Measurements from ENCODE around the gene C17orf114.

C17orf114 gene

DNA sequence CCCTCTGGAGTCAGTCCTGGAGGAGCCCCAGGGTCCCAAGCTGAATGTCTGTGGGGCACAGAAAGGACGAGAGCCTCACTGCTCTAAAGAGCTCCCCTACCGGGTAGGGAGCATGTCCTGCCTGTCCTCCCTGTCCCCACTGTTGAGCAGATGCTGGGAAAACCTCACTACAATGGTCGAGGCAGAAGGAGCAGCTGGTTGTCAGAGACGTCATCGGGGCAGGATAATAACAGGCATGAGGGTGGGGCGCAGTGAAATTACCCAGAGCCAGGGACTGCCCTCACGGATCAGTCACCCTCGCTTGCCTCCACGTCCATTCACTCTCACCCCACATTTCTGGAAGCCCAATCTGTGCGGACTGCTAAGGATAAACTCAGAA, 29.9 kb downstream of the C17orf114 start:
- no peaks in the 10 kb centered on the region for H3K9me3 ChIP-seq (ENCODE audit: insufficient read depth, low read length)
- no peak overlapping the region for H3K9ac ChIP-seq (ENCODE audit: low read length)
- no peaks in the 10 kb centered on the region for H3K79me2 ChIP-seq (ENCODE audit: low read length)
- no peak overlapping the region for H2AFZ ChIP-seq (ENCODE audit: low read depth, low read length)
- H3K4me2 ChIP-seq (ENCODE audit: low read length) = no peak overlapping the region
- no peak overlapping the region for H3K27ac ChIP-seq (ENCODE audit: low read length)
- no peaks in the 10 kb centered on the region for H3K4me1 ChIP-seq (ENCODE audit: low read length)
- H3K36me3 ChIP-seq (replicated peaks; ENCODE audit: low read depth, low read length) = no peaks in the 10 kb centered on the region
- H3K27me3 ChIP-seq (ENCODE audit: low read depth, low read length) = no peaks in the 10 kb centered on the region
- H4K20me1 ChIP-seq (ENCODE audit: insufficient read depth, low read length) = no peaks in the 10 kb centered on the region
- no peak for TF ChIP-seq EZH2phosphoT487 (IDR thresholded peaks at IDR 0.05; ENCODE audit: low read depth)
- TF ChIP-seq, protein P1, sequence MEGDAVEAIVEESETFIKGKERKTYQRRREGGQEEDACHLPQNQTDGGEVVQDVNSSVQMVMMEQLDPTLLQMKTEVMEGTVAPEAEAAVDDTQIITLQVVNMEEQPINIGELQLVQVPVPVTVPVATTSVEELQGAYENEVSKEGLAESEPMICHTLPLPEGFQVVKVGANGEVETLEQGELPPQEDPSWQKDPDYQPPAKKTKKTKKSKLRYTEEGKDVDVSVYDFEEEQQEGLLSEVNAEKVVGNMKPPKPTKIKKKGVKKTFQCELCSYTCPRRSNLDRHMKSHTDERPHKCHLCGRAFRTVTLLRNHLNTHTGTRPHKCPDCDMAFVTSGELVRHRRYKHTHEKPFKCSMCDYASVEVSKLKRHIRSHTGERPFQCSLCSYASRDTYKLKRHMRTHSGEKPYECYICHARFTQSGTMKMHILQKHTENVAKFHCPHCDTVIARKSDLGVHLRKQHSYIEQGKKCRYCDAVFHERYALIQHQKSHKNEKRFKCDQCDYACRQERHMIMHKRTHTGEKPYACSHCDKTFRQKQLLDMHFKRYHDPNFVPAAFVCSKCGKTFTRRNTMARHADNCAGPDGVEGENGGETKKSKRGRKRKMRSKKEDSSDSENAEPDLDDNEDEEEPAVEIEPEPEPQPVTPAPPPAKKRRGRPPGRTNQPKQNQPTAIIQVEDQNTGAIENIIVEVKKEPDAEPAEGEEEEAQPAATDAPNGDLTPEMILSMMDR (IDR thresholded peaks at IDR 0.05; ENCODE audit: low read depth, low read length) = no peak
- no peak overlapping the region for H3K4me3 ChIP-seq (ENCODE audit: low read length)

DNA sequence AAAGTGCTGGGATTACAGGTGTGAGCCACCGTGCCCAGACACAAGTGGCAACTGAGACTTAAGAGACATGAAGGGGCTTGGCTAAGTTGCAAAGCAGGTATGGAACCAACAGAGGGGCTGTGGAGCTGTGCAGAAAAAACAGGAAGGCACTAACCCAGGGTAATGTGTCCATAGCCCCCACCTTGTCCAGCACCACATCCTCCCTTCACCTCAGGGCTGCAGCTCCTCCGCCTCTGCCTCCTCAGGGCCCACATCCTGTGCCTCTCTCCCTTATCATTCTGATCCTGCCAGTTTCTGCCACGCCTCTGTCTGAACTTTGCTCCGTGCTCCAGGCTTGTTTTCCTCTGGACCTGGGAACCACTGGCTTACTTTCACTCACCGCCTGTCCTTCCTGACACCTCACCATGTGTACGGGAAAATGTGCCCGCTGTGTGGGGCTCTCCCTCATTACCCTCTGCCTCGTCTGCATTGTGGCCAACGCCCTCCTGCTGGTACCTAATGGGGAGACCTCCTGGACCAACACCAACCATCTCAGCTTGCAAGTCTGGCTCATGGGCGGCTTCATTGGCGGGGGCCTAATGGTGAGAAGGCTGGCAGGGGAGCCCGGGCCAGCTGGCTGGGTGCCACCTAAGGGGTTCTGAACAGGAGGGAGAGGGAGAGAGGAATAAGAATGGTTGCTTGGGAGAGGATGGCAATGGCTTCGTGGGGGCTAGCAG, 30.5 kb downstream of the C17orf114 start, which contains the start of gene TM4SF5:
Gene TM4SF5, plus strand, starts transcription at position 368 of the 716 bp plus-strand sequence. Its CDS starts 37 bp downstream, at position 405.
- no peak within 1 kb of the TSS for H3K9ac ChIP-seq (ENCODE audit: low read length)
- no peaks in the 10 kb centered on the region for H4K20me1 ChIP-seq (ENCODE audit: insufficient read depth, low read length)
- no peak within 1 kb of the TSS for H2AFZ ChIP-seq (ENCODE audit: low read depth, low read length)
- H3K9me3 ChIP-seq (ENCODE audit: insufficient read depth, low read length) = no peaks in the 10 kb centered on the region
- no peaks in the 10 kb centered on the region for H3K4me1 ChIP-seq (ENCODE audit: low read length)
- TF ChIP-seq, protein P1 (IDR thresholded peaks at IDR 0.05; ENCODE audit: low read depth, low read length) = no peak
- TF ChIP-seq EZH2phosphoT487 (IDR thresholded peaks at IDR 0.05; ENCODE audit: low read depth) = no peak
- no peaks in the 10 kb centered on the region for H3K27me3 ChIP-seq (ENCODE audit: low read depth, low read length)
- H3K79me2 ChIP-seq (ENCODE audit: low read length) = no peaks in the 10 kb centered on the region
- H3K36me3 ChIP-seq (replicated peaks; ENCODE audit: low read depth, low read length) = no peaks in the 10 kb centered on the region
- no peak within 1 kb of the TSS for H3K4me3 ChIP-seq (ENCODE audit: low read length)
- H3K4me2 ChIP-seq (ENCODE audit: low read length) = no peak within 1 kb of the TSS
- no peak within 1 kb of the TSS for H3K27ac ChIP-seq (ENCODE audit: low read length)

DNA sequence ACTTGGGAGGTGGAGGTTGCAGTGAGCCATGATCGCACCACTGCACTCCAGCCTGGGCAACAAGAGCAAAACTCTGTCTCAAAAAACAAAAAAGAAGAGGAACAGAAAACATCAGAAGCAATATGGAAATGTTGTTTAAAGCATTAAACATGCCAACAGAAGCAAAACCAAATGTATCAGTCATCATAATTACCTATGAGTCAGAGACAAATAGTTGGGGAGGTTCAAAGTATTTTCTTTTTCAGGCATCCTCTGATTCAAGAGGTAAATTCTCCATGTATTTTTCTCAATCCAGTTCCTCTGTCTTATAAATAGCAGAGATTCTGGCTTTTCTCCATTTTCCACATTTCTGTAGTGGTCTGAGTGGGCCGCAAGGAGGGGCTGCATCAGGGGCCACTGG, 32.5 kb downstream of the C17orf114 start:
- no peak overlapping the region for H3K4me3 ChIP-seq (ENCODE audit: low read length)
- H3K9me3 ChIP-seq (ENCODE audit: insufficient read depth, low read length) = no peaks in the 10 kb centered on the region
- H3K4me2 ChIP-seq (ENCODE audit: low read length) = no peak overlapping the region
- no peaks in the 10 kb centered on the region for H3K4me1 ChIP-seq (ENCODE audit: low read length)
- no peak overlapping the region for H3K27ac ChIP-seq (ENCODE audit: low read length)
- no peak overlapping the region for H2AFZ ChIP-seq (ENCODE audit: low read depth, low read length)
- no peaks in the 10 kb centered on the region for H3K36me3 ChIP-seq (replicated peaks; ENCODE audit: low read depth, low read length)
- no peaks in the 10 kb centered on the region for H3K27me3 ChIP-seq (ENCODE audit: low read depth, low read length)
- TF ChIP-seq EZH2phosphoT487 (IDR thresholded peaks at IDR 0.05; ENCODE audit: low read depth) = no peak
- TF ChIP-seq, protein P1 (IDR thresholded peaks at IDR 0.05; ENCODE audit: low read depth, low read length) = no peak
- no peaks in the 10 kb centered on the region for H4K20me1 ChIP-seq (ENCODE audit: insufficient read depth, low read length)
- H3K79me2 ChIP-seq (ENCODE audit: low read length) = no peaks in the 10 kb centered on the region
- H3K9ac ChIP-seq (ENCODE audit: low read length) = no peak overlapping the region

DNA sequence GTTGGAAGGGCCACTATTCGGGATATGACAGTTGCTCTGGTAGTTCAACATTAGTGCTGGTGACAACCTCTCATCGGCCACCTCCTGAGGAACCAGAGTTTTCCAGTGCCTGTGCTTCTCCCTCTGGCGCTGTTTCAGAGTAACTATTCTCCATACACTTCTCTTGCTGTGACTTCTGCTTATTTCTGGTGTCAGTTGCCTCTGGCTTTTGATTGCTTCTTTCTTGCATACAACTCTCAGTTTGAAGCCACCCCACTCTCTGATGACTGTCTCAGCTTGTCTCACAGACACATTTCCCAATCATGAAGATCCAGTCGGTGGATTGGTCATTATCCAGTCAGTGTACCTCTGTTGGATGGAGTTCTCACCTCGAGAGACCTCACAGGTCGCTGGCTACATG, 33.8 kb downstream of the C17orf114 start:
- Histone ChIP-seq H3K9ac (ENCODE audit: low read length) (no peak overlapping the region), H3K9me3 (ENCODE audit: insufficient read depth, low read length) (no peaks in the 10 kb centered on the region), H3K27me3 (ENCODE audit: low read depth, low read length) (no peaks in the 10 kb centered on the region), H3K27ac (ENCODE audit: low read length) (no peak overlapping the region), H4K20me1 (ENCODE audit: insufficient read depth, low read length) (no peaks in the 10 kb centered on the region), H2AFZ (ENCODE audit: low read depth, low read length) (no peak overlapping the region), H3K79me2 (ENCODE audit: low read length) (no peaks in the 10 kb centered on the region), H3K36me3 (replicated peaks; ENCODE audit: low read depth, low read length) (no peaks in the 10 kb centered on the region), H3K4me3 (ENCODE audit: low read length) (no peak overlapping the region), H3K4me2 (ENCODE audit: low read length) (no peak overlapping the region), H3K4me1 (ENCODE audit: low read length) (no peaks in the 10 kb centered on the region)
- TF ChIP-seq, protein P1 (IDR thresholded peaks at IDR 0.05; ENCODE audit: low read depth, low read length) = no peak
- no peak for TF ChIP-seq EZH2phosphoT487 (IDR thresholded peaks at IDR 0.05; ENCODE audit: low read depth)
